DND-41 (cell line): Measurements from ENCODE around the gene ALDH1L1.

ENCODE experiments used
- ATAC-seq: fragments of 200-7000 bp; cut with Tn5 transposase; 3 replicates; pipeline ENCODE4 v1.9.1; 2021; ENCODE audit warnings: low read depth; ENCODE audit not compliant: insufficient read depth
- DNase-seq: peaks from one replicate; pipeline ENCODE4 v3.0.0-alpha.2; 2020
- H2AFZ ChIP-seq: 2 replicates; pipeline ENCODE4 v1.6.0; 2012; ENCODE audit warnings: low read depth, low read length
- H3K27ac ChIP-seq: 2 replicates; pipeline ENCODE4 v1.5.1; 2012; ENCODE audit warnings: low read length, inconsistent platforms
- H3K27me3 ChIP-seq: fragments of 200-600 bp; sonication (generic); 2 replicates; pipeline ENCODE4 v1.6.0; 2012; ENCODE audit warnings: low read length, mild to moderate bottlenecking, inconsistent platforms; ENCODE audit not compliant: insufficient read depth, poor library complexity
- H3K36me3 ChIP-seq: 2 replicates; pipeline ENCODE4 v1.5.1; 2012; ENCODE audit warnings: low read length, inconsistent platforms; ENCODE audit not compliant: insufficient read depth
- H3K4me1 ChIP-seq: 2 replicates; pipeline ENCODE4 v1.5.1; 2012; ENCODE audit warnings: mild to moderate bottlenecking, low read length; ENCODE audit not compliant: insufficient read depth
- H3K4me2 ChIP-seq: 2 replicates; pipeline ENCODE4 v1.6.0; 2012; ENCODE audit warnings: mild to moderate bottlenecking, moderate library complexity, low read length, inconsistent platforms; ENCODE audit not compliant: insufficient read depth
- H3K4me3 ChIP-seq, 2 experiments: fragments of 200-600 bp in 1 of 2; shearing (Covaris generic) in 1 of 2; 2 replicates each; pipeline ENCODE4 v1.5.1; 2012 to 2016; ENCODE audit warnings: inconsistent platforms in 2 of 2, low read length in 2 of 2, mild to moderate bottlenecking in 2 of 2, low read depth in 1 of 2, moderate library complexity in 1 of 2
- H3K79me2 ChIP-seq: 2 replicates; pipeline ENCODE4 v1.6.0; 2012; ENCODE audit warnings: low read length, inconsistent platforms; ENCODE audit not compliant: insufficient read depth
- H3K9ac ChIP-seq: 2 replicates; pipeline ENCODE4 v1.6.0; 2012; ENCODE audit warnings: low read depth, mild to moderate bottlenecking, inconsistent platforms, low read length, moderate library complexity
- H3K9me3 ChIP-seq: 2 replicates; pipeline ENCODE4 v1.5.1; 2012; ENCODE audit warnings: low read length, moderate library complexity, mild to moderate bottlenecking, inconsistent platforms; ENCODE audit not compliant: insufficient read depth, severe bottlenecking
- H4K20me1 ChIP-seq: 2 replicates; pipeline ENCODE4 v1.6.0; 2012; ENCODE audit warnings: low read length; ENCODE audit not compliant: insufficient read depth
- CTCF ChIP-seq: IDR thresholded peaks from 2 replicates; pipeline ENCODE4 v1.5.1; 2012; ENCODE audit warnings: borderline replicate concordance, low read length, moderate library complexity, mild to moderate bottlenecking; ENCODE audit not compliant: poor library complexity, severe bottlenecking; ENCODE audit errors: extremely low read depth
- EZH2 ChIP-seq: IDR thresholded peaks from 3 replicates; pipeline ENCODE4 v1.6.1; 2012; ENCODE audit warnings: borderline replicate concordance, low read depth, mild to moderate bottlenecking, moderate library complexity, low read length, inconsistent platforms; ENCODE audit not compliant: severe bottlenecking

The ALDH1L1 gene

GRCh38 chr3:126133606-126134005, 46.8 kb downstream of the ALDH1L1 start:
- H2AFZ ChIP-seq, result no peak overlapping the region
- DNase-seq (no peak), ATAC-seq (no peak)
- no peak for TF ChIP-seq CTCF
- TF ChIP-seq EZH2, result no peak
- no peaks in the 10 kb centered on the region for H3K36me3 ChIP-seq
- peaks cover 4% of the 10 kb centered on the region for H3K27me3 ChIP-seq
- no peak overlapping the region for H3K4me3 ChIP-seq
- no peak overlapping the region for H3K9ac ChIP-seq
- H4K20me1 ChIP-seq, result no peaks in the 10 kb centered on the region
- no peaks in the 10 kb centered on the region for H3K79me2 ChIP-seq
- H3K4me1 ChIP-seq, result no peaks in the 10 kb centered on the region
- no peaks in the 10 kb centered on the region for H3K9me3 ChIP-seq
- no peak overlapping the region for H3K4me2 ChIP-seq
- H3K27ac ChIP-seq, result no peak overlapping the region

DNA sequence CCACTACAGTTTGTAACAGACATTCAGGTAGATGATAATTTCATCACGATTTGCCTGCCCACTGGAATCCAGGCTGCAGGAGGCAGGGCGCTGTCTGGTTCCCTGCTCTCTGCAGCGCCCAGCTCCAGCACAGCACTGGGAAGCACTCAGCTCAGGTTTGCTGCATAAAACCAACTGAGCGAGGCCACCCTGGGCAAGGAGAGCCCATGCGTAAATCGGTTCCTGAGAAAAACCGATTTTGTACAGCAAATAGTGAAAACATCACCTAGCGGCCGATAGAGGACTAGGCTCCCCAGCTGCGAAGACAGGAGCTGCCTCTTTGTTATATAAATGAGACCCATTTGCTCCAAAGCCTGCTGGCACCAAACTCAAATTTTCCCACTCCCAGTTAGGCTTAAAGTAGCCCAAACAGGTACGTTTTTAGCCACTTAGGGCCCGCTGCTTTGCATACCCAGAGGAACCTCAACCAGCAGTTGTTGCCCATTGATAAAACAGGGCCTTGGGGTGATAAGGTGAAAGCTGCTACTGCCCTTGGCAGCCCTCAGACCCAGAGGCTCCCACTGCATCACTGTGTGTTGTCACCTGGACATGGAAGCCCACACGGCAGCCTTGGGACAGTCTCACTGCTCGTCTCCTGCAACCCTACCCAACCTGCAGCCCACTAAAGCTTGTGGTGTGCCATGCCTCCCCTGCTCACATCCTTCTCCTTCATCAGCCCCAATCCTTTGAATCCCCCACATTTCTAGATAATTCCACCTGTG, 47.5 kb downstream of the ALDH1L1 start:
- no peak for ATAC-seq
- no peak for DNase-seq
- Histone ChIP-seq H3K79me2 (no peaks in the 10 kb centered on the region), H2AFZ (no peak overlapping the region), H3K27ac (no peak overlapping the region), H3K4me3 (no peak overlapping the region), H3K4me2 (no peak overlapping the region), H3K9me3 (no peaks in the 10 kb centered on the region), H4K20me1 (no peaks in the 10 kb centered on the region), H3K9ac (no peak overlapping the region), H3K27me3 (peaks cover 3% of the 10 kb centered on the region), H3K36me3 (no peaks in the 10 kb centered on the region), H3K4me1 (no peaks in the 10 kb centered on the region)
- TF ChIP-seq EZH2 (no peak), CTCF (no peak)

DNA sequence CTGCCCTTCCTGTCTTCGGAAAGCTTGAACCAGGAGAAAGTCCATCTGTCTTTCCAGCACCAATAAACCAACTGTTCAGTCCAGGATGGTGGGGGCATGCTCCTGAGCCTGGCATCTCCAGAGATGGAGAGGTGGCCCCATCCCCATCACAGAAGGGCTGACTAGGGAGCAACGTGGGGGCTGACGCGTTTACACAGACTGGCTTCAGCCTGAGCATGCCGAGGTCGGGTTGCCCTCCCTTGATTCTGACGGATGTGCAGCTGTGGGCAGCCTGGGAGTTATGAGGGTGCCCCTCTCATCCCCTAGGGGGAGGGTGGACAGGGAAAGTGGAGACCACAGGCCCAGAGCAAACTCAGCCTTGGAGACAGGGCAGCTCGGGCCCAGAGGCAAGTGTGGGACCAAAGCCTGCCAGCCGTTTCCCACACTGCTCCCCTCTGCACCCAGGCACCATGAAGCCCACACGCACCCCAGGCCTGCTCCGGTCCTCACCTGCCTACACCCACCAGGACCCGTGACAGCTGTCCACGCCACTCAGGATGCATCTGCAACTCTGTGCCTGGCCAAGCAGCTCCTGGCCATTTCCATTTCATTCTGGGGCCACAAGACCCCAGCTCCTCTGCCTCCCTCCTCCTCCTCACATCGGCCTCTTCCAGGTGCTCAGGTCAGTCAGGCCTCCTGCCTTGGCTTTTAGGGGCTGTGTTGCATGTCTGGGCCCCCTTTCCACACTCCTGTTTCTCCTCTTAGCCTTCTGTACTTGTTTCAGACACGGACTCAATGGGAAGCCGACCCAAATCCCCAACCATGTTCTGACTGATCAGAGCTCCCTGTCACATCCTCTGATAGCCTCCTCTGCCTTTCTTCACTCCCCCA, 48.3 kb downstream of the ALDH1L1 start:
- DNase-seq, result no peak
- Histone ChIP-seq H3K9ac (no peak overlapping the region), H3K9me3 (no peaks in the 10 kb centered on the region)

More for the DNA sequence above, 48.3 kb downstream of the ALDH1L1 start:
- H4K20me1 ChIP-seq, result no peaks in the 10 kb centered on the region
- no peak for ATAC-seq
- H3K4me1 ChIP-seq, result no peaks in the 10 kb centered on the region
- no peak overlapping the region for H3K4me2 ChIP-seq
- no peak overlapping the region for H2AFZ ChIP-seq
- H3K27me3 ChIP-seq, result no peaks in the 10 kb centered on the region
- no peak overlapping the region for H3K4me3 ChIP-seq
- TF ChIP-seq EZH2, result no peak
- no peaks in the 10 kb centered on the region for H3K36me3 ChIP-seq
- H3K79me2 ChIP-seq, result no peaks in the 10 kb centered on the region
- H3K27ac ChIP-seq, result no peak overlapping the region
